Sigmoid colon (tissue), 3 donors: ENCODE data around the gene GNPDA1.

Experiments used
- CTCF ChIP-seq, 4 experiments: fragments of 450-650 bp in 3 of 4; fragments of 200-600 bp in 1 of 4; IDR thresholded peaks; one replicate each; pipeline ENCODE4 v1.5.1; 2016 to 2019; ENCODE audit warnings: antibody characterized with exemption in 4 of 4, mild to moderate bottlenecking in 3 of 4, moderate library complexity in 2 of 4
- POLR2A ChIP-seq, 2 donors: fragments of 450-650 bp; IDR thresholded peaks; one replicate each; pipeline ENCODE4 v1.6.1; 2016; ENCODE audit warnings: antibody characterized with exemption in 2 of 2, mild to moderate bottlenecking in 2 of 2, moderate library complexity in 2 of 2

GRCh38 chr5:142048272-142048671, 35.4 kb upstream of the GNPDA1 start:
- TF ChIP-seq CTCF (IDR thresholded peaks at IDR 0.05) = no peak
- TF ChIP-seq POLR2A (IDR thresholded peaks at IDR 0.05) = no peak
